Psoas muscle (tissue), 8 donors: ENCODE measurements around the gene CPA4. TPM values are rescaled to one million over a fixed set of nuclear protein-coding genes. Genes with fewer than 3 reads are reported as not detected.

ENCODE experiments used
- ATAC-seq, 4 donors: fragments of 200-7000 bp; cut with Tn5 transposase; one replicate each; pipeline ENCODE4 v1.9.1; 2020; ENCODE audit warnings: moderate library complexity in 3 of 4, mild to moderate bottlenecking in 2 of 4
- DNase-seq, 2 donors: peaks; one replicate each; pipeline ENCODE4 v3.0.0-alpha.2; 2020
- H3K27ac ChIP-seq: fragments of 200-600 bp; one replicate; pipeline ENCODE4 v1.8.0; 2022
- H3K27me3 ChIP-seq, 3 donors: fragments of 200-600 bp in 1 of 3; one replicate each; pipeline versions ENCODE4 v1.6.1 to v1.8.0; 2013 to 2022; ENCODE audit warnings: low read length in 2 of 3, mild to moderate bottlenecking in 2 of 3, moderate library complexity in 1 of 3; ENCODE audit not compliant: insufficient read depth in 3 of 3
- H3K36me3 ChIP-seq, 2 donors: fragments of 200-600 bp in 1 of 2; one replicate each; pipeline versions ENCODE4 v1.6.1 to v1.8.0; 2013 to 2022; ENCODE audit warnings: low read depth in 1 of 2, mild to moderate bottlenecking in 1 of 2, moderate library complexity in 1 of 2; ENCODE audit not compliant: insufficient read depth in 1 of 2
- H3K4me1 ChIP-seq: fragments of 200-600 bp; one replicate; pipeline ENCODE4 v1.8.0; 2022
- H3K4me3 ChIP-seq: fragments of 200-600 bp; one replicate; pipeline ENCODE4 v1.8.0; 2022; ENCODE audit warnings: mild to moderate bottlenecking
- H3K9me3 ChIP-seq: fragments of 200-600 bp; one replicate; pipeline ENCODE4 v1.8.0; 2022
- CTCF ChIP-seq: fragments of 200-600 bp; IDR thresholded peaks from one replicate; pipeline ENCODE4 v1.8.0; 2022; ENCODE audit warnings: antibody characterized with exemption
- WGBS, 3 donors: extraction: QIAGEN DNeasy Blood & Tissue Kit; methylation state at CpG; one replicate each; pipeline versions ENCODE4 v1.1.6 to v1.1.7; 2013; 5-methylcytosine and 5-hydroxymethylcytosine counted together
- intact Hi-C, 2 donors: fragments of 100-400 bp; cut with DNase I; formaldehyde crosslinking; loops; one replicate each; pipeline versions ENCODE4 v1.11.0 to v1.14.2; 2022
- polyA plus RNA-seq, 3 donors: library from polyadenylated mRNA; stranded (reverse); fragments of 200-250 nt; gene quantifications; one replicate each; pipeline ENCODE4 v1.2.3, GENCODE V29; 2013
- total RNA-seq, 4 donors: library from RNA; stranded (reverse); fragmentation: NEBNext Ultra II Directional in 2 of 4; extraction: Animal tissue kit (Norgen Biotek cat#: 25700) in 2 of 4; gene quantifications; one replicate each; pipeline versions ENCODE4 v1.2.1 to v1.2.4, GENCODE V29; 2021 to 2023
- donor health status: healthy with polysubstance abuse.
- donor health status: DM: no; HTN: no; CAD: no; lungs with moderate emphysema.
- donor health status: Bipolar disorder and iron deficiency.
- donor health status: healthy.
- donor health status: DM: yes; HTN: yes; CAD: no.
- donor health status: DM: no; HTN: no; CAD: no.
- donor health status: DM: no; HTN: no; CAD: no.
- donor health status: DM: yes; HTN: yes; CAD: no.

CPA4 gene
- total and polyA plus RNA-seq, 7 donors, result 0.09 to 2.5 (median 0.68) TPM

- intact Hi-C loops, result loop anchor here in 1 of 2 donors (10.0 kb wide), 1 partner anchor 77 kb away; no protein-coding TSS in a partner anchor
- Histone ChIP-seq H3K27ac (no peak overlapping the region), H3K36me3 (no peaks in the 10 kb centered on the region), H3K4me3 (no peak overlapping the region), H3K27me3 (peaks cover 0 to 19% (median 2%) of the 10 kb centered on the region in 3 donors), H3K4me1 (no peaks in the 10 kb centered on the region), H3K9me3 (no peaks in the 10 kb centered on the region)
- WGBS, 3 donors, result 38 to 47% (median 45%) methylated on average over 6 of the region's 6 CpGs
- ATAC-seq, result no peak
- no peak for DNase-seq
- TF ChIP-seq CTCF, result no peak
These were observed 58.8 kb downstream of the CPA4 start for GRCh38 chr7:130351791-130352090.

GRCh38 chr7:130352194-130353074 lies 59.5 kb downstream of the CPA4 start:
- peak overlapping the region; percentile 50 for H3K27ac ChIP-seq
- H3K4me3 ChIP-seq, result no peak overlapping the region
- H3K27me3 ChIP-seq, result peaks cover 0 to 19% (median 2%) of the 10 kb centered on the region in 3 donors
- intact Hi-C loops, result loop anchor here in 1 of 2 donors (10.0 kb wide), 1 partner anchor 78 kb away; no protein-coding TSS in a partner anchor
- ATAC-seq (no peak), DNase-seq (no peak)
- no peak for TF ChIP-seq CTCF
- H3K9me3 ChIP-seq, result no peaks in the 10 kb centered on the region
- WGBS, 3 donors, result 29 to 43% (median 36%) methylated on average over 20 of the region's 20 CpGs
- H3K4me1 ChIP-seq, result no peaks in the 10 kb centered on the region
- H3K36me3 ChIP-seq, result no peaks in the 10 kb centered on the region

- Histone ChIP-seq H3K9me3 (no peaks in the 10 kb centered on the region), H3K4me3 (no peak overlapping the region), H3K4me1 (no peaks in the 10 kb centered on the region), H3K27me3 (peaks cover 0 to 19% (median 2%) of the 10 kb centered on the region in 3 donors), H3K27ac (no peak overlapping the region), H3K36me3 (no peaks in the 10 kb centered on the region)
- ATAC-seq, result no peak
- 41 to 65% (median 46%) methylated on average over 7 of the region's 7 CpGs for WGBS, 3 donors
- no peak for DNase-seq
- intact Hi-C loops, result loop anchor here in 1 of 2 donors (10.0 kb wide), 1 partner anchor 78 kb away; no protein-coding TSS in a partner anchor
- no peak for TF ChIP-seq CTCF
These were observed 60.2 kb downstream of the CPA4 start for GRCh38 chr7:130353196-130353595.

- 38 to 43% (median 42%) methylated on average over 9 of the region's 9 CpGs for WGBS, 3 donors
- H3K27me3 ChIP-seq, result peaks cover 0 to 15% (median 0%) of the 10 kb centered on the region in 3 donors
- peak; percentile 77 to 81 for DNase-seq
- no peaks in the 10 kb centered on the region for H3K36me3 ChIP-seq
- peak; percentile 68 to 84 (median 77) for ATAC-seq
- no peak overlapping the region for H3K4me3 ChIP-seq
- no peak for TF ChIP-seq CTCF
- no peaks in the 10 kb centered on the region for H3K4me1 ChIP-seq
- peak overlapping the region; percentile 78 for H3K27ac ChIP-seq
- intact Hi-C loops, result loop anchor here in 1 of 2 donors (10.0 kb wide), 1 partner anchor 81 kb away; no protein-coding TSS in a partner anchor
- H3K9me3 ChIP-seq, result peaks cover 9% of the 10 kb centered on the region
These were observed 63.3 kb downstream of the CPA4 start for GRCh38 chr7:130356121-130356875.
